Vagina (tissue), 2 donors: ENCODE measurements around the gene TAF4B.

Source experiments
- CTCF ChIP-seq, 3 experiments: fragments of 450-650 bp in 2 of 3; fragments of 200-600 bp in 1 of 3; sonication (generic) in 1 of 3; IDR thresholded peaks; one replicate each; pipeline ENCODE4 v1.5.1; 2017 to 2019; ENCODE audit warnings: antibody characterized with exemption in 3 of 3, mild to moderate bottlenecking in 2 of 3, moderate library complexity in 2 of 3
- POLR2AphosphoS5 ChIP-seq, 2 donors: sonication (generic); formaldehyde crosslinking; IDR thresholded peaks; one replicate each; pipeline ENCODE4 v1.9.0; 2017; ENCODE audit warnings: antibody characterized with exemption in 2 of 2, mild to moderate bottlenecking in 2 of 2, low read depth in 1 of 2; ENCODE audit not compliant: insufficient read depth in 1 of 2

- TF ChIP-seq CTCF (IDR thresholded peaks at IDR 0.05): no peak
- TF ChIP-seq POLR2AphosphoS5 (IDR thresholded peaks at IDR 0.05; ENCODE audit: insufficient read depth in 1 of 2, low read depth in 1 of 2): no peak
Measured at GRCh38 chr18:26416652-26417150, 190.5 kb downstream of the TAF4B start.
